HG03060 (cell line): ENCODE data around the gene SENP5.
"Not testable (repeated sequence)": the region's sequence is repeated elsewhere in the genome, so short reads cannot be mapped to it uniquely, and the experiment has no call there.

Source experiments
- ATAC-seq: cut with Tn5 transposase; IDR thresholded peaks from one replicate; pipeline ENCODE4 v1.9.1; 2021; ENCODE audit warnings: low read depth, moderate number of reproducible peaks; ENCODE audit not compliant: unreplicated experiment

SENP5 gene, protein sequence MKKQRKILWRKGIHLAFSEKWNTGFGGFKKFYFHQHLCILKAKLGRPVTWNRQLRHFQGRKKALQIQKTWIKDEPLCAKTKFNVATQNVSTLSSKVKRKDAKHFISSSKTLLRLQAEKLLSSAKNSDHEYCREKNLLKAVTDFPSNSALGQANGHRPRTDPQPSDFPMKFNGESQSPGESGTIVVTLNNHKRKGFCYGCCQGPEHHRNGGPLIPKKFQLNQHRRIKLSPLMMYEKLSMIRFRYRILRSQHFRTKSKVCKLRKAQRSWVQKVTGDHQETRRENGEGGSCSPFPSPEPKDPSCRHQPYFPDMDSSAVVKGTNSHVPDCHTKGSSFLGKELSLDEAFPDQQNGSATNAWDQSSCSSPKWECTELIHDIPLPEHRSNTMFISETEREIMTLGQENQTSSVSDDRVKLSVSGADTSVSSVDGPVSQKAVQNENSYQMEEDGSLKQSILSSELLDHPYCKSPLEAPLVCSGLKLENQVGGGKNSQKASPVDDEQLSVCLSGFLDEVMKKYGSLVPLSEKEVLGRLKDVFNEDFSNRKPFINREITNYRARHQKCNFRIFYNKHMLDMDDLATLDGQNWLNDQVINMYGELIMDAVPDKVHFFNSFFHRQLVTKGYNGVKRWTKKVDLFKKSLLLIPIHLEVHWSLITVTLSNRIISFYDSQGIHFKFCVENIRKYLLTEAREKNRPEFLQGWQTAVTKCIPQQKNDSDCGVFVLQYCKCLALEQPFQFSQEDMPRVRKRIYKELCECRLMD

DNA sequence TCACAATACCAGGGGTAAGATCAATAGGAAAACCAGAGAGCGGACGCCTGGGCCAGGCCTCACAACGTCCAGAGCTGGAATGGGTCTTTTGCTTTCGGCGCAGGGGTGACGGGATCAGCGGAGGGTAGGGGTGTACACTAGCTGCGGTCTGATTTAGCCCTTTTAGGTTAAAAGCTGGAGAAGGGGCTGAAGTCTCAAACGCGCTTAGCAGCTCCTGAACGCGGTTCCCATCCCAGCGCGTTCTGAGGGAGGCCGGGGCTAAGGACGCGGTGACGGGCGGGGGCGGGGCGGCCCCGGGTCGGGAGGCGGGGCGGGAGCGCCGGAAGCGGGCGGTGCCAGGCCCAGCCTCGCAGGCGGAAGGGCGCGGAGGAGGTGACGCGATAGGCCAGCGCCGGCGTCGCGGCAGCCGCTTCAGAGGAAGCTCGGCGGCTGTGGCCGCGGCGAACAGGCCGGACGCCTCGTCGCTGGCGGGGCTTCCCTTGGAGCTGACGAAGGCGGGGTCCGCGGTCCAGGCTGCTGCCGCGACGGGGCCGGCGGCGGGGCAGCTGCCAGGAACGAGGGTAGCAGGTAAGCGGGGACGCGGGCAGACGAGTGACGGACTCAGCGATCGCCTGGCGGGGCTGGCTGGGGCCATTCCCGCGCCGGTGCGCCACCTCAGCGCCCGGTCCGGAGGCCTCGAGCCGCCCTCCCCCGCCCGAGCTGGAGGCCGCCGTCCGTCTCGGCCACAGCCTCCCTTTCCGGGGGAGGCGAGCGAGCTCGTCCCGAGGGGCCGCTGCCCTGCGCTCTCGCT is at the start of gene SENP5:
Gene SENP5 (plus strand): TSS at position 414 of the 790 bp plus-strand sequence. CDS start 17,262 bp downstream, outside the sequence.
- ATAC-seq = peak; percentile 77

DNA sequence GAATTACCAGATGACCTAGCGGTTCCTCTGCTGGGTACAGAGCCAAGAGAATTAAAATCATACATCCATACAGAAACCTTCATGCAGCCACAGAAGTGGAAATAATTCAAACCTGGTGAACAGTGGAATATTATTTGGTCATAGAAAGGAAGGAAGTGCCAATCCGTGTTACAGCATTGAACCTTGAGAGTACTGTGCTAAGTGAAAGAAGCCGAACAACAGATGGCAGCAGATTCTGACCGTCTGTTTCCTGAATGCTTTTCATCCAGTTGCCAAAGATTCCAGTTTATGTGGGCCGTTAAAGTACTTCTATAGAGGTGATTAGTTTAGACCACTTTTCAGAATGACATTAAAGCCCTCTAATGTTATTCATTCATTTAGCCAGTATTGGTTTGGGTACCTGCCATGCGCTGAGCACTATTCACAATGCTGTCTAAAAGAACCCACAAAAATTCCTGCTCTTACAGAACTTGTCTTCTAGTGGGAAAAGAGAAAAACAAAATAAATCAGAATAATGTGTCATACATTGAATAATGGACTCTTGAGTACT is 45.8 kb upstream of the SENP5 start:
- no peak for ATAC-seq

DNA sequence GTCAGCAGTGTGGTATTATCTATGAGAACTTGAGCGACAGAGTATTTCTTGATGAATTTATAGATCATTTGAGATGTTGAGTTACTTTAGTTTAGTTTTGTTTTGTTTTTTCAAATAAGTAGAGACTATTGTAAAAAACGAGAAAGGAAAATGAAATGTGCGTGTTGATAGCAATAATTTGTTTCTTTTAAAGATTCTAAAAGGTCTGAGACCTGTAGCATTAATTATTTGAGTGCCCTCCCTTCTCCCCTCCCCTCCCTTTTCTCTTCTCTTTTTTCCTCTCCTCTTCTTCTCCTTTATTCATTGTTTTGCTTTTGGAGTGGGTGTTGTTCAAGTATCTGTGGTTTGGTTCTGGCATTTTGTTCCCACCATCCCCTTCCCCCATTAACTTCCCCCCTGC is 38.1 kb upstream of the SENP5 start:
- ATAC-seq = not testable (repeated sequence)

DNA sequence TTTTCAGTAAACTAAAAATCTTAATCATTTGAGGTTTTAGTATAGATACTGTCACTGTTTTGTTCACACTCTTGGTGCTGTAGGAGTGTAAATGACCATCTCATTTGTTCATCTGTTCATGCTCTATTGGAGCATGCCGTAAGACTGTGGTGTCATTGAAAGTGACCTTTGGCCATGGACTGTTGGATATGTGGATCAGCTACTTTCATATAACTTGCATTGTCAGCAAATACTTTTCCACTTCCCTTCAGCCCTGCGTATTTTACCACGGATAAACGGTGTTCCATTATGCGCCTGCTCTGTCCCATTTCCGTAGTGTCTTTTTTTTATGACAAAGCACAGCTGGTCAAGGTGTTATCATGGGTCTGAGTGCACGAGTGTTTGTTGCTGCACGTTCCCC is 32.6 kb upstream of the SENP5 start:
- no peak for ATAC-seq

DNA sequence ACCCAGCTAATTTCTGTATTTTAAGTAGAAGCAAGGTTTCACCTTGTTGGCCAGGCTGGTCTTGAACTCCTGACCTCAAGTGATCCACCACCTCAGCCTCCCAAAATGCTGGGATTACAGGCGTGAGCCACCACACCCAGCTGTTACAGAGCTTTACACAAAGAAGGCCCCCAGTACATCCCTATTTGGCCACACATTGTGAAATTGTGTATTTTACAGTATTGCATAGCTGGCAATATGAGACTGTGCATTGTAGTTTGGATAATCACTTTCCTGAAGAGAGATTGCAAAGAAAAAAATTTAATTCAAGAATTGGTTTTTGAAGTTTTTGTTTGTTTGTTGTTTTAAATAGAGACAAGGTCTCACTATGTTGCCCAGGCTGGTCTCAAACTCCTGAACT is 31.1 kb upstream of the SENP5 start:
- not testable (repeated sequence) for ATAC-seq

DNA sequence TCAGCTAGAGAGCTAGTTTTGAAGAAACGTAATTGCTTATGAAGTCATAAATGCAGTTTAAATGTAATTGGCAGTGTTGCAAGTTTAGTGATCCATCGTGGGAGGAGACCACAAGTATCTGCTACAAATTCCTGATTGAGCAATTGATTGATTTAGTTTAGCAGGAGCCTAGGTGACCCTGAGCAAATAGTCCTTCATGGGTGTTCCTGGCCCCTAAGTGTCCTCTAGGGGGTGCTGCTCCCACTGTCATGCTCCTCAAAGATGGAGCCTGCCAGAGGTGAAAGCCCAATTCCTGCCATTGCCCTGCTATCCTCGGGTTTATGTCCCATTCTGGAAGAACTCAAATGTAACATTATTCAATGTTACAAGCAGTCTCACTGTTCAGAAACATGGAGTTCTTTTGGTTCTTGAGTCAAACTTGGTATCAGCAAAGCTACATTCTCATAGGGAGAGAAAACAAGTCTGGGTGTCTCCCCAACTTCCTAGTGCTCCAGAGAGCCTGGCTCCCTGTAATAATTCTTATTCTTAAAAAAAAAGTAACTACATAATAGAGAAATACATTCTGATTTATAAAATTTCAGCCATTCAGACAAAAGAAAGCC is 29.8 kb upstream of the SENP5 start:
- ATAC-seq = no peak

DNA sequence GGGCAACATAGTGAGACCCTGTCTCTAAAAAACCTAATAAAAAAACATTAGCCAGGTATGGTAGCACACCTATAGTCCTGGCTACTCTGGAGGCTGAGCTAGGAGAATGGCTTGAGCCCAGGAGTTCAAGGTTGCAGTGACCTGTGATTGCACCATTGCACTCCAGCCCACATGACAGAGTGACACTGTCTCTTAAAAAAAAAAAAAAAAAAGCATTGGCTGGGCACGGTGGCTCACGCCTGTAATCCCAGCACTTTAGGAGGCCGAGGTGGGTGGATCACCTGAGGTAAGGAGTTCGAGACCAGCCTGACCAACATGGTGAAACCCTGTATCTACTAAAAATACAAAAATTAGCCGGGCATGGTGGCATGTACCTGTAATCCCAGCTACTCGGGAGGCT is 28.4 kb upstream of the SENP5 start:
- not testable (repeated sequence) for ATAC-seq

DNA sequence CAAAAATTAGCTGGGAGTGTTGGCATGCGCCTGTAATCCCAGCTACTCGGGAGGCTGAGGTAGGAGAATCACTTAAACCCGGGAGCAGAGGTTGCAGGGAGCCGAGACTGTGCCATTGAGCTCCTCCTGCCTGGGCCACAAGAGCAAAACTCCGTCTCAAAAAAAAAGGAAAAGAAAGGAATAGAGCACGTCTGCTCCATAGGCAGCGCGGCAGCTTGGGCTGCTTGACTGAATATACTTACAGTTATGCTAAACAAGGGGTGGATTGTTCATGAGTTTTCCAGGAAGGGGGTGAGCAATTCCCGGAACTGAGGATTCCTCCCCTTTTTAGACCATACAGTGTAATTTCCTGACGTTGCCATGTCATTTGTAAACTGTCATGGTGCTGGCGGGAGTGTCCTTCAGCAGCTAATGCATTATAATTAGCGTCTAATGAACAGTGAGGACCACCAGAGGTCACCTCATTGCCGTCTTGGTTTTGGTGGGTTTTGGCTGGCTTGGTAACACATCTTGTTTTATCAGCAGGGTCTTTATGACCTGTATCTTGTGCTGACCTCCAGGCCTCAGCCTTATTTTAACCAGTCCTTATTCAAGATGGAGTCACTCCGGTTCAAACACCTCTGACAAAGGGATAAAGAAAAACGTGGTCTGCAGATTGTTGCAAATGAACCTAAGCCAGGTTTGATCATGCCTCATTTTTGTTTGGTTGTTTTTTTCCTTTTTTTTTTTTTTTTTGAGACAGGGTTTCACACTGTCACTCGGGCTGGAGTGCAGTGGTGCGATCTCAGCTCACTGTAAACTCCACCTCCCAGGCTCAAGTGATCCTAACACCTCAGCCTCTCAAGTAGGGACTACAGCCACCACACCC is 24.9 kb upstream of the SENP5 start:
- no peak for ATAC-seq

DNA sequence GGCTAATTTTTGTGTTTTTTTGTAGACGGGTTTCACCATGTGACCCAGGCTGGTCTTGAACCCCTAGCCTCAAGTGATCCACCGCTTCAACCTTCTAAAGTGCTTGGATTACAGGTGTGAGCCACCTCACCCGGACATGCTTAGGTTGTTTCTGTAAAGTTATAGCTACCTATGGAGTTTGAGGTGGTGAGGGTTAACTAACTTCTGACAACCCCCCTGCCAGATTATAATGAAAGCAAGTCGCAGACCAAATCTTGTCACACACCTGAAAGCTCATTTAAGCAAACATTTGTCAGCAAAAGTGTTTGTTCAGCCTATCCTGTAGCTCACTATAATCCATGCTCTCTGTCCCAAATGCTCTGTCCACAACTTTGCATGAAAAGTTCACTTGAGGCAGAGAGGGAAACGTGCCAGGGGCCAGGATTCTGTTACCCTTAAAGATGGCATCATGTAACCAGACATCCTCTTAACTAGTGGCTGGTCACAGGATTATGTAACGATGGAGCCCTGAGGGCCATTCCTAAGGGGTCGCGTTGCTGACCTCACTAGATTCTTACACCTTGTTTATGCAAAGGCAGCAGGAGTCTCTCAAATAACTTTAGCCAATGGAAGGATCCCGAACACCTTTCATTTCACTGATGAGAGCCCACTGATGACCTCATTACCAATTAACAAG is 24.1 kb upstream of the SENP5 start:
- no peak for ATAC-seq

DNA sequence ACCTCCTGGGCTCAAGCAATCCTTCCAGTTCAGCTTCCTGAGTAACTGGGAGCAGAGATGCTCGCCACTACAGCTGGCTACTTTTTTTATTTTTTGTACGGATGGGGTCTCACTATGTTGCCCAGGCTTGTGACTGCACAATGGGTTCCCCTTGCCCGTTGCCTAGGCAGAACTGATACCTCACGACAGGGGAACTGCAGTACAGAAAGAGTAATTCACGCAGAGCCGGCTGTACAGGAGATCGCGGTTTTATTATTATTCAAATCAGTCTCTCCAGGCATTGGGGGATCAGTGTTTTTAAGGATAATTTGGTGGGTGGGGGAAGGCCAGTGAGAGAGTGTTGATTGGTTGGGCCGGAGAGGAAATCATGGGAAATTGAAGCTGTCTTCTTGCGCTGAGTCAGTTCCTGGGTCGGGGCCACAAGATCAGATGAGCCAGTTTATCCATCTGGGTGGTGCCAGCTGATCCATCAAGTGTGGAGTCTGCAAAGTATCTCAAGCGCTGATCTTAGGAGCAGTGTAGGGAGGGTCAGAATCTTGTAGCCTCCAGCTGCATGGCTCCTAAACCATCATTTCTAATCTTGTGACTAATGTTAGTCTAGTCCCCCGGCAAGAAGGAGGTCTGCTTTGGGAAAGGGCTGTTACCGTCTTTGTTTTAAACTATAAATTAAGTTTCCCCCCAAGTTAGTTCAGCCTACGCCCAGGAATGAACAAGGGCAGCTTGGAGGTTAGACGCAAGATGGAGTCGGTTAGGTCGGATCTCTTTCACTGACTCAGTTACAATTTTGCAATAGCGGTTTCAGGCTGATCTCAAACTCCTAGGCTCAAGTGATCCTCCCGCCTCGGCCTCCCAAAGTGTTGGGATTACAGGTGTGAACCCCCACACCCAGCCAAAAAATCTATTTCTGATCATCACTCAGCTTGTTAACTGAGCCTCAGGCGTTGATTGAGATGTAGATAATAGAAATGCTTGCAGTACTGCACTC is 23.2 kb upstream of the SENP5 start:
- not testable (repeated sequence) for ATAC-seq

DNA sequence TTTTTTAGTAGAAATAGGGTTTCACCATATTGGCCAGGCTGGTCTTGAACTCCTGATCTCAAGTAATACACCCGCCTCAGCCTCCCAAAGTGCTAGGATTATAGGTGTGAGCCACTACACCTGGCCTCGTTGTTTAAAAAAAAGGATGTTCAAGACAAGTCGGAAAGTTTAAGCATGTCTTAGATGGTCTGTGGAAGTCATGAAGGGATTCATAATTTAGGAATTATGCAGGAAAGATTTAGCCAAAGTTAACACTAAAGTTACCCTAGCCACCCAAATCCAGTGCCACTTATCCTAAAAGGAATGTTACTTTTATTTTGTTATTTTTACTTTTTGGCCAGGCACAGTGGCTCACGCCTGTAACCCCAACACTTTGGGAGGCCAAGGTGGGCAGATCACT is 19.3 kb upstream of the SENP5 start:
- ATAC-seq = not testable (repeated sequence)

DNA sequence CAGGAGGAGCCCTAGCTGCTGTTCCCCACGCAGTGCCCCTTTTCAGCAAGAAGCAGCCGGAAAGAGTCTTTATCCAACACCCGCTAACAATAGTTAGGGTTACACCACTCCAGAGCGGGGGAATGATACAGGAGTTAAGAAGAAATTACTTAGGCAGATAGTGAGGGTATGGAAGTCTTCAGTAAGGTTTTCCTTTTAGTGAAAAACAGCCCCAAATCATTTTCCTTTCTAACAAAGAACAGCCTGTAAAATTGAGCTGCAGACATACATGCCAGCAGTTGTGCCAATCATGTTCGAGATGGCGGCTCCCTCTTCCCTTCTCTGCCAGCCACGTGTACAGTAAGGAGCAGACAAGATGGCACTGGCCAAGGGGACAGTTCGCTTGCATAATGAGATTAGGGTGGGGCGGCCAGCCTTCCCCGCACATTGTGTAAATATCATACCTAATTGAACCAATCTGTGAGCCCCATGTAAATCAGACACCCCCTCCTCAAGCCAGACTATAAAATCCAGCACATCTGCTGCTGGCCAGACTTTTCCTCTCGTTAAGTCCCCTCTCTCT is 18.5 kb upstream of the SENP5 start:
- ATAC-seq = no peak

DNA sequence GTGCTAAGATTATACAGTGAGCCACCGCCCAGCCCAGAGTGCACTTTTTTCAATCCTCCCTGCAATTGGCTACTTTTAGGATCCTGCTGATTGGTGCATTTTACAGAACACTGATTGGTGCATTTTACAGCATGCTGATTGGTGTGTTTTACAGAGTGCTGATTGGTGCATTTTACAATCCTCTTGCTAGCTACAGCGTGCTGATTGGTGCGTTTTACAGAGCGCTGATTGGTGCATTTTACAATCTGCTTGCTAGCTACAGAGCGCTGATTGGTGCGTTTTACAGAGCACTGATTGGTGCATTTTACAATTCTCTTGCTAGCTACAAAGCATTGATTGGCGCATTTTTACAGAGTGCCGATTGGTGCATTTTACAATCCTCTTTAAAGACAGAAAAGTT is 4.7 kb upstream of the SENP5 start:
- not testable (repeated sequence) for ATAC-seq

DNA sequence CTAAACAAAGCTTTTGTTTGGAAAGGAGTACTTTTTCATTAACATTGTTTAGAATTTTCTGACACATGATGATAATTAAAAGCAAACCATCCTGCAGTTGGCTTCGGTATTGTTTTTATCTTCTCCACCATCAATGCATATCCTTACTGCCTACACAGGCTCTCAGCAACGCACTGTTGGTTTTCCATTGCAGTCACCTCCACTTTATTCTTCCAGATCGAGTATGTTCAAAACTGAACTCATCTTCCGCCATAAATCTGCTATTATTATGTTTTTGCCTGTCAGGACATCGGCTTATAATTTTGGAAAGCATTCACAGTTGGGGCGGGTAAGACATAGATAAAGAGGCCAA is 589 bp upstream of the SENP5 start:
- ATAC-seq = no peak

DNA sequence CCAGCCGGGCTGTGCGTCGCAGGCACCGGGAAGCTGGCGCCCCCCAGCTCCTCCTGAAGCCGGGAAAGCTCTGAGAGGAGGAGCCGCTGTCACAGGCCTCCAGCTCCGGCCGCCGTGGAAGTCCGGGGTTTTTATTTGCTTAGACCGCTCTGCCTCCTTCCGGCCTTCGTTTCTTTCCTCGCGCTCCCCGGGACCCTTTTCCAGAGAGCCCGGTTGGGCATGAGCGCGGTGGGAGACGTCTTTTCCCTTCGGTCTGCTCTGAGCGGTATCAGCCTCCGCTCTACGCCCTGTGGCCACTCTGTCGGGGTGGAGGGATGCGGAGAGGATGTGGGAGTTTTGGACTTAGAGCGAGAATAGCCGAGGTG is 559 bp downstream of the SENP5 start:
- ATAC-seq = no peak

DNA sequence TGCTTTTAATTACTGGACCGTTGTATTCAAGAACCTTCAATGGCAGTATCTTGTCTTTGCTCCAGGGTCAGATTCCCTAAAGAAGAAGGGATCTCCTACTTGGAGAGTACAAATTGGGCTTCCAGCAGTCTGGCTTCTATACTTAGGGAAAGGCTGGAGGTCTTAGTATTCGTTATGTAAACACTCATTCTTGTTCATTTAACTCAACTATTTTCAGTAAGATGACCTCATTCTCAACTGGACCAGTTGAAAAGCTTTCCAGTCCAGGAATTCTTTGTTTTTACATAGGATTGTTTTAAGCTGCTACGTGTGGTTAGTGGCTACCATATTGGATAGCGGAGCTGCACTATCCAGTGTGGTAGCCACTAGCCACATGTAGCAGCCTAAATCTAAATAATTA is 4.6 kb downstream of the SENP5 start:
- no peak for ATAC-seq

DNA sequence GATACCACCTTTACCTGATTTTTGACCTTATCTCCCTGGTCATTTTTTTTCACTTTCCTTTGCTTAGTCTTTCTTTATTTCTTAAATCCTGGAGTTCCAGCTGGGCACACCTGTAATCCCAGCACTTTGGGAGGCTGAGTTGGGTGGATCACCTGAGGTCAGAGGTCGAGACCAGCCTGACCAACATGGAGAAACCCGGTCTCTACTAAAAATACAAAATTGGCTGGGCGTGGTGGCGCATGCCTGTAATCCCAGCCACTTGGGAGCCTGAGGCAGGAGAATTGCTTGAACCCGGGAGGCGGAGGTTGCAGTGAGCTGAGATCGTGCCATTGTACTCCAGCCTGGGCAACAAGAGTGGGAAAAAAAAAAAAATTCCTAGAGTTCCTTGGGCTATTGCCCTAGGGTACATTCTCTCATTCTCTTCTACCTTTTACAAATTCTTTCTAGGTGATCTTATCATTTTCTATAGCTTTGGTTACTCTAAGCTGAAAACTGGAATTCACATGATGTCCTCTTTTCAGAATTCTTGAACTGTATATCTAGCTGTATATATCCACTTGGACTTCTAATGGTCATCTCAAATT is 6.9 kb downstream of the SENP5 start:
- not testable (repeated sequence) for ATAC-seq
